Body of pancreas (tissue), 4 donors: ENCODE results near the gene NMT2. TPM values are rescaled to one million over a fixed set of nuclear protein-coding genes. Genes with fewer than 3 reads are reported as not detected.
"Not testable (repeated sequence)": the region's sequence is repeated elsewhere in the genome, so short reads cannot be mapped to it uniquely, and the experiment has no call there.

ENCODE experiments used
- ATAC-seq: fragments of 150-250 bp; one replicate; pipeline ENCODE4 v1.9.1; 2016
- DNase-seq, 4 donors: peaks; one replicate each; pipeline ENCODE4 v3.0.0-alpha.2; 2019
- H3K27ac ChIP-seq, 4 donors: fragments of 200-600 bp; sonication (generic); 1 replicate in 3 of 4; 2 replicates in 1 of 4; pipeline versions ENCODE4 v1.5.1 to v1.6.1; 2016 to 2019; ENCODE audit warnings: mild to moderate bottlenecking in 1 of 4, mixed read lengths in 1 of 4, moderate library complexity in 1 of 4
- H3K27me3 ChIP-seq, 2 donors: fragments of 200-600 bp; sonication (generic); one replicate each; pipeline ENCODE4 v1.6.0; 2016; ENCODE audit warnings: mild to moderate bottlenecking in 1 of 2
- H3K36me3 ChIP-seq, 2 donors: fragments of 200-600 bp; sonication (generic); replicated peaks in 1 of 2; 2 replicates each; pipeline ENCODE4 v1.5.1; 2016; ENCODE audit warnings: low read depth in 2 of 2; ENCODE audit not compliant: insufficient read depth in 1 of 2
- H3K4me1 ChIP-seq: fragments of 200-600 bp; sonication (generic); one replicate; pipeline ENCODE4 v1.6.0; 2016
- H3K4me3 ChIP-seq, 2 donors: fragments of 200-600 bp; sonication (generic); 1 replicate in 1 of 2; 2 replicates in 1 of 2; pipeline ENCODE4 v1.5.1; 2016 to 2019
- H3K9me3 ChIP-seq, 3 donors: fragments of 200-600 bp; sonication (generic); 1 replicate in 2 of 3; 2 replicates in 1 of 3; pipeline ENCODE4 v1.5.1; 2016
- POLR2A ChIP-seq, 3 donors: fragments of 450-650 bp; IDR thresholded peaks; one replicate each; pipeline ENCODE4 v1.6.1; 2016; ENCODE audit warnings: antibody characterized with exemption in 3 of 3, mild to moderate bottlenecking in 2 of 3
- WGBS, 2 donors: methylation state at CpG; one replicate each; pipeline ENCODE4 v1.1.5; 2017; 5-methylcytosine and 5-hydroxymethylcytosine counted together
- intact Hi-C: fragments of 100-400 bp; cut with DNase I; formaldehyde crosslinking; loops from one replicate; pipeline ENCODE4 v1.15.1; 2023
- total RNA-seq, 2 donors: library from RNA; depleted of rRNA; stranded (reverse); fragments of >200 nt; gene quantifications; one replicate each; pipeline ENCODE4 v1.1.0, GENCODE V29; 2016
- TF ChIP-seq, protein P1 (sequence below), 7 experiments: fragments of 450-650 bp in 4 of 7; fragments of 200-600 bp in 3 of 7; sonication (generic) in 3 of 7; IDR thresholded peaks; one replicate each; pipeline ENCODE4 v1.5.1; 2016 to 2019; ENCODE audit warnings: antibody characterized with exemption in 7 of 7

NMT2 gene
- total RNA-seq, 2 donors from 2014 or later, result 9.9 to 16.9 TPM

DNA sequence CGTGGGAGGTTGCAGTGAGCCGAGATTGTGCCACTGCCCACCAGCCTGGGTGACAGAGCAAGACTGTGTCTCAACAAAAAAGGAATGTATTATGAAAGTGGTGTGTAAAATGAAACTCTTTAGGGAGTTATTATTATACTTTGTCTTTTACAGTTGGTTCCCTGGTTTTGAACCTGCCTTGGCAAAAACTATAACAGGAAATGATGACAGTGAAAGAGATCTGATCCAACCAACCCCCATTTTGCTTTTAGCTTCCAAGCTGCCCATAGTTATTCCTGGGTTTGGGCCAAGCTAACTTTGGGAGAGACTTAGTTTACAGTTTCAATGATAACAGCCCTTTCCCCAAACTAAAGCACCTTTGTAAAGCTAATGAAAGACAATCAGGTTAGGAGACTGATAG, 34.1 kb upstream of the NMT2 start:
- no peak overlapping the region for H3K4me3 ChIP-seq
- no peak for DNase-seq
- H3K36me3 ChIP-seq, result no peaks in the 10 kb centered on the region
- intact Hi-C loops, result no loop called here
- no peaks in the 10 kb centered on the region for H3K9me3 ChIP-seq
- no peaks in the 10 kb centered on the region for H3K27me3 ChIP-seq
- no peaks in the 10 kb centered on the region for H3K4me1 ChIP-seq
- TF ChIP-seq, protein P1, sequence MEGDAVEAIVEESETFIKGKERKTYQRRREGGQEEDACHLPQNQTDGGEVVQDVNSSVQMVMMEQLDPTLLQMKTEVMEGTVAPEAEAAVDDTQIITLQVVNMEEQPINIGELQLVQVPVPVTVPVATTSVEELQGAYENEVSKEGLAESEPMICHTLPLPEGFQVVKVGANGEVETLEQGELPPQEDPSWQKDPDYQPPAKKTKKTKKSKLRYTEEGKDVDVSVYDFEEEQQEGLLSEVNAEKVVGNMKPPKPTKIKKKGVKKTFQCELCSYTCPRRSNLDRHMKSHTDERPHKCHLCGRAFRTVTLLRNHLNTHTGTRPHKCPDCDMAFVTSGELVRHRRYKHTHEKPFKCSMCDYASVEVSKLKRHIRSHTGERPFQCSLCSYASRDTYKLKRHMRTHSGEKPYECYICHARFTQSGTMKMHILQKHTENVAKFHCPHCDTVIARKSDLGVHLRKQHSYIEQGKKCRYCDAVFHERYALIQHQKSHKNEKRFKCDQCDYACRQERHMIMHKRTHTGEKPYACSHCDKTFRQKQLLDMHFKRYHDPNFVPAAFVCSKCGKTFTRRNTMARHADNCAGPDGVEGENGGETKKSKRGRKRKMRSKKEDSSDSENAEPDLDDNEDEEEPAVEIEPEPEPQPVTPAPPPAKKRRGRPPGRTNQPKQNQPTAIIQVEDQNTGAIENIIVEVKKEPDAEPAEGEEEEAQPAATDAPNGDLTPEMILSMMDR (IDR thresholded peaks at IDR 0.05), result no peak
- no peak for TF ChIP-seq POLR2A (IDR thresholded peaks at IDR 0.05)
- H3K27ac ChIP-seq, result no peak overlapping the region
- ATAC-seq, result no peak
- WGBS, 2 donors, result 89 to 92% methylated on average over 2 of the region's 2 CpGs

DNA sequence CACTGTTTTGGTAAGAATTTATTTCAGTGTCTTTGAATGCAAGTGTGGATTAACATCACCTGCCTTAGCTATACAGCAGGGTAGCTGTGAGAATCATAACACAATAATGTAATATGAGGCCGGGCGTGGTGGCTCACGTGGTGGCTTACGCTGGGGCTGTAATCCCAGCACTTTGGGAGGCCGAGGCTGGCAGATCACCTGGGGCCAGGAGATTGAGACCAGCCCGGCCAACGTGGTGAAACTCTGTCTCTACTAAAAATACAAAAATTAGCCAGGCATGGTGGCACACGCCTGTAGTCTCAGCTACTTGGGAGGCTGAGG, 33.8 kb upstream of the NMT2 start:
- H3K27me3 ChIP-seq, H3K27ac ChIP-seq, DNase-seq, H3K4me3 ChIP-seq, ATAC-seq, H3K4me1 ChIP-seq, intact Hi-C loops, H3K36me3 ChIP-seq, H3K9me3 ChIP-seq: not testable (repeated sequence)
- 85 to 95% methylated on average over 8 of the region's 8 CpGs for WGBS, 2 donors

DNA sequence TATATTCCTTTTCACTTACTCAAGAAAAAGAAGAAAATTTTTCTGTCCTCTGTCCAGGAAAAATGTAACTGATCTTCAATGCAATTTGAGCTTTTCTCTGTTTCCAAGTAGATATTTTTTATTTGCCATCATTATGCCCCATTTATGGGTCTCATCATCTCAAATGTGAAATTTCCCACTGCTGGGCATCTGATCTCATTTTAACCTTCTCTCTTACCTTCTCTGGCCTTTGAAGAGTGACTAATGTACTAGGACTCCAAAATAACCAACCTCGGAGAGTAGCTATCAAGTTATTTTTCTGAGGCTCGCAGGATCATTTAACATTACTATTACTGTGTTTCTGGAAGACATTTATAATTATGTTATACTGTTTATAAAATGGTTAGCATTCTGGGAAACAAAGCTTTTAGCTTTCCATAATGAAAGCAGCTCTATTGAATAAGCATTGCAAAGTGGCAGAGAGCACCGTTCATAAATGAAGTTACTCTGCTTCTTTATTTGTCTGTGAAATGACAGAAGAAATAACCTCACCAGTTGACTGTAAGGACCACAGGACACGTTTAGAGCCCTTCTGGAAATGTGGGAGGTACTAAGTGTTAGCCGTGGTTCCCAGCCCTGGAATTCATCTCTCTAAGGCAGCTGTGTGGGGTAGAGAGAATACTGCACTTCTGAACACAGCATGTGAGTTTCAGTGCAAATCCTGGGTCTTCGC, 33.3 kb upstream of the NMT2 start:
- 75 to 78% methylated on average over 6 of the region's 6 CpGs for WGBS, 2 donors
- no peaks in the 10 kb centered on the region for H3K36me3 ChIP-seq
- DNase-seq (no peak), ATAC-seq (no peak)
- H3K27me3 ChIP-seq, result no peaks in the 10 kb centered on the region
- intact Hi-C loops, result no loop called here
- H3K4me1 ChIP-seq, result no peaks in the 10 kb centered on the region
- TF ChIP-seq, protein P1 (IDR thresholded peaks at IDR 0.05), result no peak
- TF ChIP-seq POLR2A (IDR thresholded peaks at IDR 0.05), result no peak
- H3K9me3 ChIP-seq, result no peaks in the 10 kb centered on the region
- peak overlapping the region in 2 of 4 donors; percentile 51 to 55 for H3K27ac ChIP-seq
- no peak overlapping the region for H3K4me3 ChIP-seq

DNA sequence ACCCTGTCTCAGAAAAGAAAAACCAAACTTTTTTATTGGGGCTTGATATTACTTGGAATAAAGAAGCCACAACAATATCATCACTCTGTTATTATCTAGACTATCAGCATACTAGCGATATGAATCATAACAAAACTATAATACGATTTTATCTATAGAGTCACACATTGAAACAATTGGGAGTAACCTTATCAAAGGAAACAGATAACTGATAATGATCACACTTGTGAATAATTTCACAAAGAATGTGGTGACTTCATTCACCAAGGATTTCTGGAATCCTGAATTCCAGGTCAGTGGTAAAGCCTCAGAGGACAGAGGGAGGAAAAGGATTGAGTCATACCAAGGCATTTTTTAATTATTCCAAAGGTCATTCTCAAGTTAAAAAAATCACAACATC, 32.1 kb upstream of the NMT2 start:
- H3K27me3 ChIP-seq, result no peaks in the 10 kb centered on the region
- TF ChIP-seq, protein P1 (IDR thresholded peaks at IDR 0.05), result no peak
- TF ChIP-seq POLR2A (IDR thresholded peaks at IDR 0.05), result no peak
- WGBS, 2 donors, result 41 to 54% methylated on average over 2 of the region's 2 CpGs
- no peaks in the 10 kb centered on the region for H3K36me3 ChIP-seq
- no peaks in the 10 kb centered on the region for H3K4me1 ChIP-seq
- DNase-seq (no peak), ATAC-seq (peak; percentile 88)
- H3K27ac ChIP-seq, result peak overlapping the region in 2 of 4 donors; percentile 51 to 55
- H3K9me3 ChIP-seq, result no peaks in the 10 kb centered on the region
- no peak overlapping the region for H3K4me3 ChIP-seq
- intact Hi-C loops, result no loop called here

DNA sequence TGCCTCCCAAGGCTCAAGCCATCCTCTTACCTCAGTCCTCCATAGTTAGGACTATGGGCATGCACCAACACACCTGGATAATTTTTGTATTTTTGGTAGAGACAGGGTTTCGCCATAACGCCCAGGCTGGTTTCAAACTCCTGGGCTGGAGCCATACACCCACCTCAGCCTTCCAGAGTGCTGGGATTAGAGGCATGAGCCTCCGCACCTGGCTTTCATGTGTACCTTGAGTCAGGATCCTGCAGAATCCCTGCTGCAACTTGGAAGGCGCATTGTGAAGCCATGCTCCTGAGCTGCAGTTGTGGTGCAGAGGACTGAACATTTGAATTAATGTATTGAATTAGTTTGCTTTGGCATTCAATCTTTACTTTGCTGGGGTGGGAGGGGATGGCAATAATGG, 29.4 kb upstream of the NMT2 start:
- ATAC-seq (no peak), DNase-seq (no peak)
- Histone ChIP-seq H3K36me3 (no peaks in the 10 kb centered on the region), H3K4me3 (no peak overlapping the region), H3K9me3 (no peaks in the 10 kb centered on the region), H3K27ac (no peak overlapping the region), H3K4me1 (no peaks in the 10 kb centered on the region), H3K27me3 (no peaks in the 10 kb centered on the region)
- TF ChIP-seq, protein P1 (IDR thresholded peaks at IDR 0.05), result no peak
- TF ChIP-seq POLR2A (IDR thresholded peaks at IDR 0.05), result no peak
- intact Hi-C loops, result no loop called here
- 100% methylated on average over 4 of the region's 4 CpGs for WGBS, 2 donors
